ENCODE results near the gene VWA8.

VWA8 gene

GRCh38 chr13:41696163-41697003 lies 264.5 kb downstream of the VWA8 start:
- no peak overlapping the region for H3K4me2 ChIP-seq (ENCODE audit: low read length)
- H3K27ac ChIP-seq (ENCODE audit: low read length), result no peak overlapping the region

GRCh38 chr13:41694545-41695301 lies 266.2 kb downstream of the VWA8 start:
- no peaks in the 10 kb centered on the region for H3K27me3 ChIP-seq (ENCODE audit: low read depth, low read length)
- no peaks in the 10 kb centered on the region for H3K9me3 ChIP-seq (ENCODE audit: insufficient read depth, low read length)
- no peak overlapping the region for H2AFZ ChIP-seq (ENCODE audit: low read depth, low read length)
- peaks cover 12% of the 10 kb centered on the region for H3K4me1 ChIP-seq (ENCODE audit: low read length)
- peak overlapping the region; percentile 49 for H3K4me2 ChIP-seq (ENCODE audit: low read length)
- TF ChIP-seq CTCF (IDR thresholded peaks at IDR 0.05; ENCODE audit: low read depth, low read length) (no peak), EZH2phosphoT487 (IDR thresholded peaks at IDR 0.05; ENCODE audit: low read depth) (no peak)
- H3K36me3 ChIP-seq (replicated peaks; ENCODE audit: low read depth, low read length), result peaks cover 7% of the 10 kb centered on the region
- no peaks in the 10 kb centered on the region for H4K20me1 ChIP-seq (ENCODE audit: insufficient read depth, low read length)
- H3K27ac ChIP-seq (ENCODE audit: low read length), result no peak overlapping the region
- H3K9ac ChIP-seq (ENCODE audit: low read length), result no peak overlapping the region
- H3K79me2 ChIP-seq (ENCODE audit: low read length), result no peaks in the 10 kb centered on the region
- H3K4me3 ChIP-seq (ENCODE audit: low read length), result peak overlapping the region; percentile 11; the same call in 1 of the 2 replicates

More at GRCh38 chr13:41696163-41697003, 264.5 kb downstream of the VWA8 start:
- H3K27me3 ChIP-seq (ENCODE audit: low read depth, low read length), result no peaks in the 10 kb centered on the region
- H3K79me2 ChIP-seq (ENCODE audit: low read length), result no peaks in the 10 kb centered on the region
- TF ChIP-seq CTCF (IDR thresholded peaks at IDR 0.05; ENCODE audit: low read depth, low read length) (no peak), EZH2phosphoT487 (IDR thresholded peaks at IDR 0.05; ENCODE audit: low read depth) (no peak)
- no peak overlapping the region for H3K4me3 ChIP-seq (ENCODE audit: low read length)
- H3K36me3 ChIP-seq (replicated peaks; ENCODE audit: low read depth, low read length), result peaks cover 7% of the 10 kb centered on the region
- no peaks in the 10 kb centered on the region for H4K20me1 ChIP-seq (ENCODE audit: insufficient read depth, low read length)
- H3K9me3 ChIP-seq (ENCODE audit: insufficient read depth, low read length), result no peaks in the 10 kb centered on the region
- H2AFZ ChIP-seq (ENCODE audit: low read depth, low read length), result no peak overlapping the region
- no peak overlapping the region for H3K9ac ChIP-seq (ENCODE audit: low read length)
- peaks cover 12% of the 10 kb centered on the region for H3K4me1 ChIP-seq (ENCODE audit: low read length)

GRCh38 chr13:41693434-41693833 lies 267.5 kb downstream of the VWA8 start:
- no peaks in the 10 kb centered on the region for H3K9me3 ChIP-seq (ENCODE audit: insufficient read depth, low read length)
- H3K27me3 ChIP-seq (ENCODE audit: low read depth, low read length), result no peaks in the 10 kb centered on the region
- no peak overlapping the region for H3K9ac ChIP-seq (ENCODE audit: low read length)
- no peak for TF ChIP-seq CTCF (IDR thresholded peaks at IDR 0.05; ENCODE audit: low read depth, low read length)
- TF ChIP-seq EZH2phosphoT487 (IDR thresholded peaks at IDR 0.05; ENCODE audit: low read depth), result no peak
- H3K27ac ChIP-seq (ENCODE audit: low read length), result no peak overlapping the region
- no peak overlapping the region for H3K4me3 ChIP-seq (ENCODE audit: low read length)
- H3K79me2 ChIP-seq (ENCODE audit: low read length), result no peaks in the 10 kb centered on the region
- H3K4me2 ChIP-seq (ENCODE audit: low read length), result no peak overlapping the region
- no peaks in the 10 kb centered on the region for H3K36me3 ChIP-seq (replicated peaks; ENCODE audit: low read depth, low read length)
- H2AFZ ChIP-seq (ENCODE audit: low read depth, low read length), result no peak overlapping the region
- no peaks in the 10 kb centered on the region for H4K20me1 ChIP-seq (ENCODE audit: insufficient read depth, low read length)
- H3K4me1 ChIP-seq (ENCODE audit: low read length), result peaks cover 12% of the 10 kb centered on the region

- no peak overlapping the region for H3K9ac ChIP-seq (ENCODE audit: low read length)
- H3K27ac ChIP-seq (ENCODE audit: low read length), result no peak overlapping the region
- no peak overlapping the region for H3K4me3 ChIP-seq (ENCODE audit: low read length)
- H3K9me3 ChIP-seq (ENCODE audit: insufficient read depth, low read length), result no peaks in the 10 kb centered on the region
- no peaks in the 10 kb centered on the region for H3K27me3 ChIP-seq (ENCODE audit: low read depth, low read length)
- no peak overlapping the region for H2AFZ ChIP-seq (ENCODE audit: low read depth, low read length)
- peaks cover 12% of the 10 kb centered on the region for H3K4me1 ChIP-seq (ENCODE audit: low read length)
- H3K36me3 ChIP-seq (replicated peaks; ENCODE audit: low read depth, low read length), result no peaks in the 10 kb centered on the region
- no peaks in the 10 kb centered on the region for H3K79me2 ChIP-seq (ENCODE audit: low read length)
- no peak overlapping the region for H3K4me2 ChIP-seq (ENCODE audit: low read length)
- TF ChIP-seq EZH2phosphoT487 (IDR thresholded peaks at IDR 0.05; ENCODE audit: low read depth), result no peak
- no peak for TF ChIP-seq CTCF (IDR thresholded peaks at IDR 0.05; ENCODE audit: low read depth, low read length)
- H4K20me1 ChIP-seq (ENCODE audit: insufficient read depth, low read length), result no peaks in the 10 kb centered on the region
Observed at GRCh38 chr13:41691274-41691673, 269.6 kb downstream of the VWA8 start.

Data from OCI-LY3 (cell line).